H1 (cell line): Measurements from ENCODE around the gene SRGAP2C. TPM values are rescaled to one million over a fixed set of nuclear protein-coding genes. Genes with fewer than 3 reads are reported as not detected.
"Not testable (repeated sequence)": the region's sequence is repeated elsewhere in the genome, so short reads cannot be mapped to it uniquely, and the experiment has no call there.

ENCODE experiments used
- CTCF ChIA-PET: fragments of 300-600 bp; sonication (Branson Sonifier 250); formaldehyde crosslinking; loops from one replicate; lab custom pipeline; 2021; ENCODE audit not compliant: partially characterized antibody; lab: Charles Lee
- POLR2A ChIA-PET: fragments of 300-600 bp; sonication (Branson Sonifier 250); formaldehyde crosslinking; loops from one replicate; lab custom pipeline; 2021; ENCODE audit warnings: inconsistent platforms; ENCODE audit not compliant: partially characterized antibody; lab: Charles Lee
- DNase-seq, 2 experiments: peaks; one replicate each; pipeline versions ENCODE4 v3.0.0 to v3.0.0-alpha.2; 2010 to 2022; ENCODE audit warnings: low spot score in 2 of 2, low read depth in 1 of 2, mixed read lengths in 1 of 2
- FAIRE-seq: peaks from 2 replicates; lab custom pipeline; 2011; peaks lifted over from hg19 to GRCh38; lab: Jason Lieb, UNC
- H2AFZ ChIP-seq: 2 replicates; pipeline ENCODE4 v1.8.1; 2012; ENCODE audit warnings: low read length, inconsistent platforms
- H2AK5ac ChIP-seq: 2 replicates; pipeline ENCODE4 v1.6.1; 2013; ENCODE audit warnings: low read depth, low read length
- H2BK120ac ChIP-seq: replicated peaks from 2 replicates; pipeline ENCODE3; 2013; ENCODE audit warnings: low read depth, low read length, inconsistent platforms
- H2BK12ac ChIP-seq: 2 replicates; pipeline ENCODE4 v1.6.1; 2013; ENCODE audit warnings: low read depth, low read length
- H2BK15ac ChIP-seq: 2 replicates; pipeline ENCODE4 v1.6.1; 2013; ENCODE audit warnings: low read length
- H2BK20ac ChIP-seq: 2 replicates; pipeline ENCODE4 v1.6.1; 2013; ENCODE audit warnings: low read length
- H2BK5ac ChIP-seq: 2 replicates; pipeline ENCODE4 v1.6.1; 2013; ENCODE audit warnings: low read depth, low read length
- H3K14ac ChIP-seq: 2 replicates; pipeline ENCODE4 v1.6.1; 2013; ENCODE audit warnings: inconsistent platforms; ENCODE audit not compliant: insufficient read length
- H3K18ac ChIP-seq: 2 replicates; pipeline ENCODE4 v1.6.1; 2013; ENCODE audit warnings: low read length; ENCODE audit errors: extremely low read depth
- H3K23ac ChIP-seq: 2 replicates; pipeline ENCODE4 v1.6.1; 2013; ENCODE audit warnings: inconsistent platforms; ENCODE audit not compliant: insufficient read length
- H3K23me2 ChIP-seq: 2 replicates; pipeline ENCODE4 v1.6.1; 2013; ENCODE audit warnings: low read depth, low read length
- H3K27ac ChIP-seq: 2 replicates; pipeline ENCODE4 v1.6.1; 2011; ENCODE audit warnings: low read depth, low read length, inconsistent platforms
- H3K27me3 ChIP-seq, 4 experiments: replicated peaks in 1 of 4; 1 replicate in 1 of 4; 2 replicates in 3 of 4; pipeline versions ENCODE4 v1.6.1 to v1.8.1; 2011 to 2013; ENCODE audit warnings: low read length in 3 of 4, mild to moderate bottlenecking in 3 of 4, inconsistent platforms in 2 of 4, mixed read lengths in 2 of 4, moderate library complexity in 1 of 4; ENCODE audit not compliant: control insufficient read depth in 3 of 4, insufficient read depth in 3 of 4; ENCODE audit errors: extremely low read depth in 1 of 4
- H3K36me3 ChIP-seq, 4 experiments: 2 replicates each; pipeline versions ENCODE4 v1.6.1 to v1.8.1; 2011 to 2013; ENCODE audit warnings: mild to moderate bottlenecking in 4 of 4, low read length in 3 of 4, moderate library complexity in 2 of 4, control low read depth in 1 of 4, inconsistent platforms in 1 of 4; ENCODE audit not compliant: insufficient read depth in 4 of 4, control insufficient read depth in 2 of 4
- H3K4ac ChIP-seq: replicated peaks from 2 replicates; pipeline ENCODE3; 2013; ENCODE audit warnings: low read length, low read depth, mixed read lengths, inconsistent platforms; ENCODE audit not compliant: insufficient read length
- H3K4me1 ChIP-seq, 4 experiments: replicated peaks in 1 of 4; 1 replicate in 1 of 4; 2 replicates in 3 of 4; pipeline versions ENCODE4 v1.6.1 to v1.8.1; 2011 to 2013; ENCODE audit warnings: low read length in 3 of 4, inconsistent platforms in 2 of 4, mixed read lengths in 1 of 4; ENCODE audit not compliant: insufficient read depth in 4 of 4, control insufficient read depth in 3 of 4
- H3K4me2 ChIP-seq, 2 experiments: 2 replicates each; pipeline versions ENCODE4 v1.6.1 to v1.8.1; 2011 to 2013; ENCODE audit warnings: low read depth in 2 of 2, low read length in 2 of 2, control low read depth in 1 of 2, inconsistent platforms in 1 of 2, mild to moderate bottlenecking in 1 of 2; ENCODE audit not compliant: insufficient read depth in 1 of 2
- H3K4me3 ChIP-seq, 4 experiments: fragments of 200-600, 300-600 bp in 1 of 4; sonication (generic), shearing (Covaris generic), sonication (Bioruptor Twin) in 1 of 4; 2 replicates each; pipeline versions ENCODE4 v1.5.1 to v1.8.1; 2011 to 2016; ENCODE audit warnings: low read length in 4 of 4, low read depth in 3 of 4, control low read depth in 2 of 4, inconsistent platforms in 2 of 4, mild to moderate bottlenecking in 2 of 4, mixed read lengths in 1 of 4, moderate library complexity in 1 of 4; ENCODE audit not compliant: insufficient read depth in 2 of 4; ENCODE audit errors: extremely low read depth in 1 of 4
- H3K56ac ChIP-seq: replicated peaks from 2 replicates; pipeline ENCODE3; 2013; ENCODE audit warnings: low read depth, mild to moderate bottlenecking, mixed read lengths, low read length, inconsistent platforms; ENCODE audit not compliant: insufficient read length
- H3K79me1 ChIP-seq: 2 replicates; pipeline ENCODE4 v1.6.1; 2013; ENCODE audit warnings: low read depth, low read length, control low read depth
- H3K79me2 ChIP-seq, 2 experiments: 2 replicates each; pipeline versions ENCODE4 v1.6.1 to v1.8.1; 2012 to 2013; ENCODE audit warnings: low read length in 2 of 2, mild to moderate bottlenecking in 2 of 2, inconsistent platforms in 1 of 2; ENCODE audit not compliant: insufficient read depth in 2 of 2, control insufficient read depth in 1 of 2
- H3K9ac ChIP-seq, 4 experiments: replicated peaks in 1 of 4; 1 replicate in 1 of 4; 2 replicates in 3 of 4; pipeline versions ENCODE4 v1.6.1 to v1.8.1; 2011 to 2013; ENCODE audit warnings: low read depth in 3 of 4, low read length in 3 of 4, control low read depth in 2 of 4, mild to moderate bottlenecking in 2 of 4, moderate library complexity in 2 of 4, inconsistent platforms in 1 of 4; ENCODE audit errors: extremely low read depth in 1 of 4
- H3K9me3 ChIP-seq, 2 experiments: 2 replicates each; pipeline versions ENCODE4 v1.6.1 to v1.8.1; 2012 to 2013; ENCODE audit warnings: mild to moderate bottlenecking in 2 of 2, moderate library complexity in 2 of 2, control low read depth in 1 of 2, inconsistent platforms in 1 of 2, low read depth in 1 of 2, low read length in 1 of 2, mixed read lengths in 1 of 2; ENCODE audit not compliant: insufficient read depth in 2 of 2
- H4K20me1 ChIP-seq, 2 experiments: replicated peaks in 1 of 2; 2 replicates each; pipeline versions ENCODE3 to v1.8.1; 2011 to 2013; ENCODE audit warnings: inconsistent platforms in 2 of 2, low read length in 2 of 2, mild to moderate bottlenecking in 1 of 2; ENCODE audit not compliant: insufficient read depth in 2 of 2, control insufficient read depth in 1 of 2
- H4K5ac ChIP-seq: 2 replicates; pipeline ENCODE4 v1.6.1; 2013; ENCODE audit warnings: low read length, low read depth, mixed read lengths, inconsistent platforms; ENCODE audit not compliant: insufficient read length
- H4K8ac ChIP-seq: 2 replicates; pipeline ENCODE4 v1.8.0; 2013; ENCODE audit warnings: mild to moderate bottlenecking, moderate library complexity, low read length, inconsistent platforms; ENCODE audit not compliant: insufficient read depth; ENCODE audit errors: extremely low read depth
- H4K91ac ChIP-seq: replicated peaks from 2 replicates; pipeline ENCODE3; 2013; ENCODE audit warnings: low read length, mixed read lengths, inconsistent platforms; ENCODE audit not compliant: insufficient read length
- polyA plus RNA-seq, 7 experiments: library from polyadenylated mRNA; depleted of rRNA in 3 of 7; stranded (reverse) in 5 of 7; unstranded in 2 of 7; fragments of >200 nt in 5 of 7; fragments of 200-250 nt in 2 of 7; gene quantifications; 1 replicate in 5 of 7; 2 replicates in 1 of 7; 4 replicates in 1 of 7; pipeline versions ENCODE4 v1.2.1 to v1.2.3, GENCODE V29; 2011 to 2013; ENCODE audit warnings: missing spikeins in 2 of 7, mixed read lengths in 2 of 7
- total RNA-seq: library from RNA; stranded (reverse); fragmentation: NEBNext Ultra II Directional; extraction: Animal tissue kit (Norgen Biotek cat#: 25700); gene quantifications from 2 replicates; pipeline ENCODE4 v1.2.1, GENCODE V29; 2021

Gene SRGAP2C
- total and polyA plus RNA-seq, 2 of the 8 experiments (the other 6 are each of a cell fraction or from before 2014, with no cell fraction given) = 2.5 to 25.2 TPM

- H4K8ac ChIP-seq, POLR2A ChIA-PET, H3K27ac ChIP-seq, H3K23me2 ChIP-seq, H3K27me3 ChIP-seq, H3K23ac ChIP-seq, H3K4me1 ChIP-seq, H3K36me3 ChIP-seq, H2BK12ac ChIP-seq, H3K14ac ChIP-seq, H3K18ac ChIP-seq, H4K5ac ChIP-seq, H3K56ac ChIP-seq, H4K20me1 ChIP-seq, H3K4me2 ChIP-seq, H3K79me2 ChIP-seq, H3K9ac ChIP-seq, H4K91ac ChIP-seq, H2BK20ac ChIP-seq, H2BK120ac ChIP-seq, H3K4me3 ChIP-seq, CTCF ChIA-PET, H2BK15ac ChIP-seq, H3K4ac ChIP-seq, H2BK5ac ChIP-seq, FAIRE-seq, H3K9me3 ChIP-seq, H2AK5ac ChIP-seq, DNase-seq, H3K79me1 ChIP-seq, H2AFZ ChIP-seq: not testable (repeated sequence)
Observed at GRCh38 chr1:121324726-121325125, 140.0 kb downstream of the SRGAP2C start.

- H3K9me3 ChIP-seq, H3K23ac ChIP-seq, H2AK5ac ChIP-seq, H3K14ac ChIP-seq, POLR2A ChIA-PET, H2BK120ac ChIP-seq, CTCF ChIA-PET, H4K20me1 ChIP-seq, H2BK12ac ChIP-seq, H4K91ac ChIP-seq, FAIRE-seq, H4K5ac ChIP-seq, H2BK5ac ChIP-seq, H3K4me3 ChIP-seq, H3K27ac ChIP-seq, H3K79me2 ChIP-seq, H3K79me1 ChIP-seq, H4K8ac ChIP-seq, H3K36me3 ChIP-seq, H3K56ac ChIP-seq, H3K18ac ChIP-seq, H2BK15ac ChIP-seq, H3K9ac ChIP-seq, H3K4ac ChIP-seq, DNase-seq, H3K4me1 ChIP-seq, H3K23me2 ChIP-seq, H2AFZ ChIP-seq, H3K27me3 ChIP-seq, H3K4me2 ChIP-seq, H2BK20ac ChIP-seq: not testable (repeated sequence)
Observed at GRCh38 chr1:121332141-121332540, 147.4 kb downstream of the SRGAP2C start.
